Activated naive CD8-positive, alpha-beta T cell treated with anti-CD3 and anti-CD28 coated beads, Interleukin-2, amount 50 U/mL, for 16 hours (primary cell): ENCODE measurements around the gene ATP5PD.
A peak's percentile ranks its signal among the peaks of the same experiment; 100 is the strongest.

Experiments used
- DNase-seq: peaks from one replicate; pipeline ENCODE4 v3.0.0-alpha.2; 2020; ENCODE audit warnings: low read depth, low spot score

ATP5PD gene

DNA sequence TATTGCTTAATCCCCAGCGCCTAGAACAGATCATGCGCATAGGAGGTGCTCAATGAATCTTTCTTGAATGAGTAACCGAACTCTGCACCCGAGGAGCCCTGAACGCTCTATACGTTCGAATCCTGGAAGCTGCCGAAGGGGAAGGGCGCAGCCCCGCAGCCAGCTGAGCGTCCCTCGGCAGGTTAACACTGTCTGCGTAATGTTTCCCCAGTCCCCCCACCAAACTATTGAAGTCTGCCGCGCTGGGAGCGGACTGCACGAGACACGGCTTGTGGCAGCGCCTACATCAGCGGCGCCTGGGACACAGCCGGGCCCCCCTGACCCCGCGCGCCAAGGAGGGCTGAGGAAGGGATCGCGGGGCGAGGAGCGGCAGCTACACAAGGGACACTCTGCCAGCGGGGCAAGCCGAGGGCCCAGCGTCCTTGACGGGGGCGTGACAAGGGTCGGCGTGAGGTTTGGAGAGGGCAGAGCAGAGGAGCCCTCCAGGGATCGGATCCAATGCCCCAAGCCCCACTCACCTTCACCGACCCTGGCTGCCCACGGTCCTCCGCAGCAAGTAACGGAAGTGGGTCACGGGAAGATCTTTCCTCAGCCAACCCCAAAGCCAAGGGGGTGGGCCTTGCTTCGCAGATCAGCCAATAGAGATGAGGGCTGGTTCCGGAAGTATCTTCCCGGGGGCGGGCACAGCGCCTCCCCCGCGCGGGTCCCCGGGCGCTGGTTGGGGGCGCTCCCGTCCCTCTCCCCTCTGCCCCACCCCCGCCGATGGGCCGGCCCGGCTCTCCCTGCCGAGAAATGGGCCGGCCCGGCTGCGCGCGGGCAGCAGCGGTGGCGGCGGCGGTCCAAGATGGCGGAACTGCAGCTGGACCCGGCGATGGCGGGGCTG, at the start of gene ATP5PD, which contains the start of gene KCTD2:
TSS of gene ATP5PD (minus strand) at position 563 of the 883 bp plus-strand sequence. CDS start 4,319 bp downstream, outside the sequence.
TSS of gene KCTD2 (plus strand) at position 819 of the 883 bp plus-strand sequence. CDS start at position 845, 26 bp downstream.
- peak; percentile 91 for DNase-seq

DNA sequence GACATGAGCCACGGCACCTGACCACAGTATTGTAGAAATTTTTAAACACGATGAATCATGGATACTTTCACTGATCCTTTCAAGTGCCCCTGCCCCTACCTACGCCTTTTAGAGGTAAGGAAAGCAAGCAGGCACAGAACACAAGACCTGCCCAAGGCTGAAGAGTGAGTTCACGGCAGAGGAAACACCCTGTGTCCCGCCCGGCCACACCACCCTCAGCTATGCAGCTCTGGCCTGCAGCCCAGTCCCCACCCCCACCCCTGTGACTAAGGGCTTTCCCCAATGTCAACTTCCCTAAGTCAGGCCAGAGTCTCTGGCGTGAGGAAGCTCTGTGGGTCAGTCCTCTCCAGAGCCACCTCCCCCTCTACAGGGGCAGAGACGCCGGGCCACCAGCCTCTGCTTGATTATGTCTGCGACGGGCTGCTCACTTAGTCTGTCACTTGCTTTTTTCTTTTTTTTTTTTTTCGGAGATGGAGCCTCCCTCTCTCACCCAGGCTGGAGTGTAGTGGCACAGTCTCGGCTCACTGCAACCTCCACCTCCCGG, 49.4 kb upstream of the ATP5PD start:
- no peak for DNase-seq

DNA sequence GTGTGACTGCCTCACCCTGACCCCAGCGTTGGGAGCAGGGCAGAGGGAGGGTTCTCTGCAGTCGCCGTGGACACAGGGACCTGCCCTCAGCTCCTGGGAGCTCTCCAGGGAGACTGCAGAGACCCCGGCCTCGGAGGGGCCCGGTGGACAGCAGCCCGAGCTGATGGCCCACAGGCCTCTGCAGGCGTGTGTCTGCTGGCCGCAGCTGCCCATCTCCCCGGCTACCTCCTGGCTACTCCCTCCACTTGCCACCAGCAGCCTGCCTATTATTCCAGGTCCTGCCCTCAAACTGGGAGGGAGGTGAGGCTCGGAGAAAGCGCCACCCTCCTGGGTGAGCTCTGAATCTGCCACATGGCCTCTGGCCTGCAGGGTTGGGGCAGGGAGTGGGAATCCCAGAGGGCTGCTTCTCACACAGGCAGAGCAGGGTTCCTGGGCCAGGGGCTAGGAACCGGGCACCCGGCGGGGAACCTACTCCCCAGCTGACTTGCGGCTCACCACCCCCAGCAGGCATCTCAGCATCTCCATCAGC, 48.2 kb upstream of the ATP5PD start:
- DNase-seq = no peak

DNA sequence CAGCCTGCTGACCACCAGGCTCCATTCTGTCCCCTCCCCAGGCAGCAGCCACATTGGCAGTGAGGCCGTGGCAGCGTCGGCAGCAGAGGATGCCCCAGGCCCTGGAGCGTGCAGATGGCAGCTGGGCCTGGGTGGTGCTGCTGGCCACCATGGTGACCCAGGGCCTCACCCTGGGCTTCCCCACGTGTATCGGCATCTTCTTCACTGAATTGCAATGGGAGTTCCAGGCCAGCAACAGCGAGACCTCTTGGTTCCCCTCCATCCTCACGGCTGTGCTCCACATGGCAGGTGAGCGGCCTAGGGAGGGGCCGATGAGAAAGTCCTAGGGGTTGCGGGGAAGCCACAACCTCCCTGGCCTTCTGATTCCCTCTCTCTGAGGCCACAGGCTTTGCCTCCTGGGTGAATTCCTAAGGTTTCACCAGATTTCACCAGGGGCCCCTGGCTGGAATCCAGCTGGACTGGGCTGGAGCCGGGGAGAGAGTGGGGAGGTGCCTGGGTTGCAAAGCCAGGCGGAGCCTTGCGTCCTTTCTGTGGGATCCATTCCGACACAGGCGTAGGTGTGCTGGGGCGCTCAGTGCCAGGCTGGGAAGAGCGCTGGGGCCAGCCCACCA, 46.9 kb upstream of the ATP5PD start:
- DNase-seq = no peak

DNA sequence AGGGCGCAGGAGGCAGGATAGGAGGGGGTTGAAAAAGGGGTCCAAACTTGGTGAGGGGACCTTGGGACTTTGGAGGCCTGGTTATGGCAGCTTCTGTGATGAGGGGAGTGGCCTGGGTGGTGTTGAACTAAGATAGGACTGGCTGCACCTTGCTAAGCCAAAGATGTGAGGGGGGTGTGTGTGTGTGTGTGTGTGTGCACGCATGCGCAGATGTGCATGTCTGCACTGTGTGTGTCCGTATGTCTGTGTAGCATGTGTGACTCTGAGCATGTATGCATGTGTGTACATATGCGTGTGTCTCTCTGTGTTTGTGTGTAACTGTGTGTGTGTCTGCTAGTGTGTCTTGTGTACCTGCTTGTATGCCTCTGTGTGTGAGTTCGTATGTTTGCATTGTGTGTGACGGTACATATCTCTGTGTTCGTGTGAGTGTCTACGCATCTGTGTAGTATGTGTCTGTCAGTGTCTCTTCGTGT, 45.1 kb upstream of the ATP5PD start:
- DNase-seq = no peak

DNA sequence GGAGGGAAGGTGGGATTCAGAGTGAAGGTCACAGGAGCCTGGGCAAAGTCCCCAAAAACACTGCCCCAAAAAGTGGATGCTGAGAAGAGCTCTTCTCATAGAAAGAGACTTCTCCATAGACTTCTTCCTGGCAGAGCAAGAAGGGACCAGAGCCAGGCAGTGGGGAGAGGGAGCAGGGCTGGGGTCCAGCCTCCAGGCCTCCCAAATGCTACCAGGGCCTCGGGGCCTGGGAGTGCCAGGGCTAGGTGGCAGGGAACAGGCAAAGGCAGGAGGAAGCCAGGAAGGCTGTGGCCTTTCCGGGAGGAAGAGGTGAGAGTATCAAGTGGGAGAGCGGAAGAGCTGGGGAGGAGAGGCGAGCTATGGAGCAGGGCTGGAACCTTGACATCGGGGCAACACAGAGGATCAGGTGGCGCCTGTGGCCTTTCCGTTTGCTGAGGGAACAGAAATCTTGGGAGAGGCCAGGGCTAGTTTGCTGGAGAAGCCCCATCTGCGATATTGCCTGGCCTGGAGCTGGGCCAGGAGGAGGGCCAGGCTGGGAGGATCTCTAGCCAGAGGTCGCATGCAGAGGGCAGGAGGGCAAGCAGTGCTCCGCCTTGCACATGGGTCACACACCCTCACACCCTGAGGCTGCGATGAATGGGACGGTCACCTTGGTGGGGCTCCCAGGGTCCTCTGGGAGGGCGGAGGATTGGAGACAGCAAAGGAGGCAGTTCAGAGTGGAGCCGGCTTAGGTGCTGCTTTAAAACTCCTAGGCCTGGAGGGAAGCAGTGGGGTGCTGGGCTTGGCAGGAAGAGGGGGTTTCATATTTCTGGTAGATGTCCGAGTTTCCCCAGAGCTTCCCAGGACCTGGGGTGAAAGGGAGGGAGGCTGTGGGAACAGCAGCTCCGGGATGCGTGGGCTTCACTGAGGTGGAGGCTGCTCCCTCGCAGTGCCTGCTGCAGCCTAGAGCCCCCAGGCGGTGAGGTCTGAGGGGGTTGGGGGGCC, 44.4 kb upstream of the ATP5PD start:
- DNase-seq = no peak

DNA sequence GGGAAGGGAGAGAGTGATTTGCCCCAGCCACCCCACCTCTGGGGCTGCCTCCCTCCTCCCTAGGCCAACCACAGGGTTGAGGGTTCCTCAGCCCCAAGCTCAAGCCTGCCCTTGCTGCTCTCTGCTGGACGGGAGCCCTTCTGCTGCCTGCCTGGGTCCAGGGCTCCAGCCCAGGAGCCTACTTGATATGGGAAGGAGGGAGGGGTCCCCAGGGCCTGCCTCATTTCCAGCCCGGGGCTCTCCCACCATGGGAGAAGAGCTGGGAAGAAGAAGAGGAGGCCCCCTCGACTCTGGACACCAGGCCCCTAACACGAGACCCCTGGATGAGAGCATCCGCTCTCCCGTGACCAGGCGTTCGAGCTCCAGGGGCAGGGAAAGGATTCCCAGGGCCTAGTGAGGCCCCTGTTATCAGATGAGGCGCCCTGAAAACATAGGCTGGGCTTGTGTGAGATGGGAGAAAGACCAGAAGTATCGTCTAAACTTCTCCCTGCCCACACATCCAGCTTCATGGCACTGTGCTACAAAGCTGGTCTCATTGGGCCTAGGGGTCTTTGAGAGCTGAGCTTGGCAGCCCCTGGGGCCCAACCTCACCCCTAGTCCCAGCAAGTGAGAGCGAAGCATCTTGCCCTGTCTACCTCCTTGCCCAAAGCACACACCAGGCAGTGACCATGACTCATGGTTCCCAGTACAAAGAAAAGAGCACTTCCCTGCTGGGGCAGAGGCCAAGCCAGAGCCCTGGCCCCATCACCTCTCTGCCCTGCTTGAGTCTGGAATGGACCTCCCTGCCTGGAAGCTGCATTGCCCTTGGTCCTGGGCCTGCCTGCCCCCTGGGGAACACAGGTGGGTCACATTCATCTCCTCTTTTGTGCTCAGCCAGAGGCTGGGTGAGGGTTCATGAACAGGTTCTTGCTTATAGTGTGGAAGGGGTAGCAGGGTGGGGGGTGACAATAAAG, 42.0 kb upstream of the ATP5PD start:
- no peak for DNase-seq

DNA sequence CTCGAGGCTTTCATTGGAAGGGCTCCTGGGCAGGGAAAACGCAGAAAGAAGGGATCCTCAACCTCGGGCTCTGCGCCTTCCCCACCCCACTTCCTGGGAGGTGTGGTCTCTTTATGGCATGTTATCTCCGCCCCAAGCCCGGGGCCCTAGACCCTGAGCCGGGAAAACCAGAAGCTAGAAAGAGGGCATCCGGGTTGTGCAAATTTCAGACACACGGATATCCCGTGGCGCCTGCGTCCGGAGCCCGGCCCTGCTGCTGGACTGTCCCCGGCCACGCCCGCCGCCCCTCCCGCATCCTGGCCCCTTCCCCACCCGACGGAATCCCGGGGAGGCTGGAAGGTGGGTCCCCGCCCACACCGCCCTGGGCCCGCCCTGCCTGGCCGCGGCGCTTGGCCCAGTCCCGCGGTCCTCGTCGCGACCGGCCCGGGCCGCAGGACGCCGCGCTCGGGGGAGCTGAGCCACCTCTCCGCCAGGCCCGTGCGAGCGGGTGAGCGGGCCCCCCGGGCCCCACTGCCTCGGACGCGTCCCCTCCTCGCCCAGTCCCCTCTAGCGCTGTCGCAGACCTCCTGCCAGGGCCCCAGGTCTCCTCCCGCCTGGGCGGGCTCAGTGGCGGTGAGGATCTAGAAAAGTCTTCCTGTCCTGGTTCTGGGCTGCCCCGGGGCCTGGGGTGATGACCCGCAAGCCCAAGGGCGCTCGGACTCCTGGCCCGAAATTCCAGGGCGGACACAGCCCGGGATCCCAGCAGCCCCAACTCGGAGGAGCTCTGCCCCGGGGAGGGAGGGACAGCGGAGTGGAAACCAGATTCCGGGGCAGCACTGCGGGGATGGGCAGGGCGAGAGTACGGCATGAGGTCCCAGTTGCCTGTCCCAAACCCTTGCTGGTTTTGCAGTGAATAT, 41.0 kb upstream of the ATP5PD start, which contains the start of gene SLC16A5:
TSS of gene SLC16A5 (plus strand) at position 397 of the 896 bp plus-strand sequence. CDS start 5,683 bp downstream, outside the sequence.
- DNase-seq = no peak

DNA sequence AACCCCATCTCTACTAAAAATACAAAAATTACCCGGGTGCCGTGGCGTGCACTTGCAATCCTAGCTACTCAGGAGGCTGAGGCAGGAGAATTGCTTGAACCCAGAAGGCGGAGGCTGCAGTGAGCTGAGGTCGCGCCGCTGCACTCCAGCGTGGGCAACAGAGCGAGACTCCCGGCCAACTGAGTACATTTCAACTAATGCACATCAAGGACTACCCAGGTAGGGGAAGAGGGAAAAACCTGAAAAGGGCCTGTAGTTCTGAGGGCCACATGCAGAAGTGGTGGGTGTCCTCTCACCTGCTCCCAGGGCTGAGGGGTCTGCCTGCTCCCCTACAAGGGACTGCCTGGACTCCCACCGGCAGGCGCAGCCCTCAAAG, 40.4 kb upstream of the ATP5PD start:
- DNase-seq = no peak

DNA sequence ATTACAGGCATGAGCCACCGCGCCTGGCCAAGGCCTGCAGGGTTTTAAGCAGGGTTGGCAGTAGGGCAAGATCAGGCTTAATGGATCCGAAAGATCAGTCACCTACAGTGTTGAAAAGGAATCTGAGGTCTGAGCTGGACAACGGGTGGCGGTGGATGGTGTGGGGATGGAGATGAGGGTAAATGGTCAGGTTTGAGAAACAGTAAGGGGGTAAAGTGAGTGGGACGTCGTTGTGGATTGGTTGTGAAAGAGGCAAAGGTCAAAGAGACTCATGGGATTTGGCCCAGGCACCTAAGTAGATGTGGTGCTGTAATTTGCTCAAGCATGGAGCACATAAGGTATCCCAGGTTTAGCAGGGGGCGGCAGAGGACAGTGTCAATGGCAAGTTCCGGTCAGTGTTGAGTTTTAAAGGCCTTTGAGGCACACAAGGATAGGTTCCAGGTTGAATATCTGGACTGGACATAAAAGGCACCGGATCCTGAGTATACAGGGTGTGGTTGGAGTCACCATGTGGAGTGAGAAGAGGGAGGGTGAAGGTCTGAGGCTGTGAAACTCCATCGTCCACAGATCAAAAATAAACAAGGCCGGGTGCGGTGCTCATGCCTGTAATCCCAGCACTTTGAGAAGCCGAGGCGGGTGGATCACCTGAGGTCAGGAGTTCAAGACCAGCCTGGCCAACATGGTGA, 39.9 kb upstream of the ATP5PD start:
- no peak for DNase-seq

DNA sequence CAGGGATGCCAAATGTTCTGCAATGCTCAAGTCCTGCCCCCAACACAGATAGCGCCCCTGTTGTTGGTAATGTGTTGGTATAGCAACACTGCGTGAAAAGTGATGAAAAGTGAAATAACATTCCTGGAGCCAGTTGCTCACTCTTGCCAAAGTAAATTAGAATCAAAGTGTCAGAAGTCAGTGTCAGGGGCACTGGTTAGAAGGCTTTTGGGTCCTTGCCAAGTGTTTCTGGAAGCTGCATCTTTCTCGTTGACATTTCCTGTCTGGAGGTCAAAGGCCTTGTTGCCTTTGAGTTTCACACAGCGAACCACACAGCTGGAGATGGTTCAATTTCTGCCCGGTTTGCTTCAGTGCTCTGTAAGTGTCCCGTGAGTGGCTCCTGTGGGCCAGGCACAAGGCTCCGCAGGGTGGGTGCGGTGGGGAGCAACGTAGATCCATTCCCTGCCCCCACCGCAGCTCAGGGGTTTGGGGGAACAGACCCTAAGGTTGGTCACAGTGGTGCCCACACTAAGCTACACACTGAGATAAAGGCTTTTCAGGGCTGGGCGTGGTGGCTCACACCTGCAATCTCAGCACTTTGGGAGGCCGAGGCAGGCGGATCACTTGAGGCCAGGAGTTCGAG, 37.4 kb upstream of the ATP5PD start:
- no peak for DNase-seq

DNA sequence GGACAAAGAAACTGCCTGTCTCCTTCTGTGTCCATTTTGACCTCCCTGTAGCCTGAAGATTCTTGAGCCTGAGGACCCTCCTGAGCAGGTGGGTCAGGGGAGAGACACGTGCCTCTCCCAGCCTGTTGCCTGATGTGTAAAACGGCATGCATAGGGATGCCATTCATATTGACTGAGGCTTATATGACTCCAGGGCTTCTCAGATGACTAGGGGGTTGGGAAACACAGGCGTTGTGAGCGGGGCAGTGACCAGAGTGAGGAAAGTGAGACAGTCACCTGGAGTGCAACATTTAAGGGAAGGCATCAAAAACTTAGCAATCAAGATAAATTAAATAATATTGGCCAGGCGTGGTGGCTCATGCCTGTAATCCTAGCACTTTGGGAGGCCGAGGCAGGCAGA, 35.9 kb upstream of the ATP5PD start:
- no peak for DNase-seq

DNA sequence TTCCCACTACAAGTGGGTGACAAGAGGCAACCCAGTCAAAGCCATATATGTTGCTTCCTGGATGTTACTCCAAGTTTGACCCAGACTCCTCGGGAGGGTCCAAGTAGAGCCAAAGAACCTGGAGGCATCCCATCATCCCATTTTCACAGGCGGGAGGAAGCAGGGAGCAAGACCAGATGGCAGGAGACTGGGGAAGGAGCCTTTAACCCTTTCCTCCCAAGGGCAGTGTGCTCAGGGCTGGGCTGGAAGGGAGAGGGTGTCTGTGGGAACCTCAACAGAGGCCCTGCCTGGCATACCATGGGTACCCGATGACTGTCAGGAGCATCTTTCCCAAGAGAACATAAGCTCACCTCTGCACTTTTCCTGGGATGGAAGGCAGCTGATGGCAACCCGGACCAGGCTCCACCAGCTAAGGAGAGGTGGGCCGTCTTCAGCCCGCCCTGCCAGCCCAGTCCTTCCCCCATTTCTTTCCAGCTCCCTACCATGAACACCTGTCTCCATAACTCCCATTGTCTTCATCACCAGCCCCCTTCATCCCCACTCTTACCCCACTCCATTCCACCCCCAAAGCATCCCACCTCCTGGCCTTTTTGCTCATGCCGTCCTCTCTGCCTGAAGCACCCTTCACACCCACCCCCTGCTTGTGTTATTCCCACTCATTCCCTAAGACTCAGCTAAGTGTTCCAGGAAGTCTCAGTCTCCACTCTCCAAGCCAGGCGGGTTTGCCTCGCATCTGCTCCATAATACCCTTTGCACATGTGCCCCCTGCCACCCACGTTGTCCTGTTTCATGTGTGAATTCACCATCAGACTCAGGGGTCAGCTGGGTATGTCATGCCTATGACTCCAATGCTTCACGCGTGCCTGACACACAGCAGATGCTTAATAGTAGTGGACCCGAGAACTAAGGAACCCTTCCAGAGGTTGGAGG, 35.1 kb upstream of the ATP5PD start:
- DNase-seq = no peak

DNA sequence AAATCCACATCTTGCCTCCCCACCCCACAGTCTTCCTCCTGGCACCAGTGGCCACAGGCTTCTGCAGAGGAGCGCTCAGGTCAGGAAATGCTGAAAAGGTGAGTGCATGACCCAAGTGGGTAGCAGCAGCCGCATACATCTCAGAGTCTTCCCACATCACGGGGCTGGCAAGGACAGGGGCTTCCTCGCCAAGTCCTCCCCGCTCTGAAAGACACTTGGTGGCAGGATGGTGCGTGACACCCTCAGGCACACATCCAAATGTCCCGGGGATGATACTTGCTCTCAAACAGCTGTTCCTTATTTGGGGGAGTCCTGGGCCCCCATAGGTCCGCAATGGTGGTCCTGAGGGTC, 32.2 kb upstream of the ATP5PD start:
- no peak for DNase-seq

DNA sequence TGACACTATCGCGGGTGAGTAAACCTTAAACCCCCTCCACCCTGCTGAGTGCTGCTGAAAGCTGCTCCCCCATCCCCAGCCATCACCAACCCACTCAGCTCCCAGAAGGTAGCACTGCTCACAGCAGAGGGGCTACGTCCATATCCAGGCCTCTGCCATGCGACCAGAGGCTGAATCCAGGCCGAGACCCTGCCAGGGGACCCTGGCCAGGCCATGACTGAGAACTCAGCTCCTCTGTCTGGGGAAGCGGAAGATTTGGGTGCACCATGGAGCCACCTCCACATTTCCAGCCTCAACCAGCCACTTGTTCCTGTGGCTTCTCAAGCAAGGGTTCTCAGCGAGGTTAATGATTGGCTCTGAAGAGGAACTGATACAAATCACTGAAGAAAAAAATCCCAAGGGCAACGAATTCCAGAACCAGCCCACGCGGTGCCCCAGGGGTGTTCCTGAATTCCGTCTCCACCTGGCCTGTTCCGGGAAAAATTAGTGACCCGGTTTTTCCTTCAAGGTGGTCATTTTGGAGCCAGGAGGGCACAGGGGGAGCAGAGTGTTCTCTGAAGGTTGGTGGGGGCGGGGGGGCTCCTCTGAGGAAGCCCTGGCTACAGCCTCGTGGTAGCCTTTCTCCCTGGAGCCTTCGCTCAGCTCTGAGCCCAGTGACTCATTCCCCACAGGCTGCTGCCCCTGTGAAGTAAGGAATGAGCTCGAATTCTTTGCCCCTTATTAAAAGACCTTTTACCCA, 31.7 kb upstream of the ATP5PD start:
- DNase-seq = no peak
